Stimulated activated CD8-positive, alpha-beta memory T cell treated with anti-CD3 and anti-CD28 coated beads, Interleukin-12 subunit alpha, Interleukin-12 subunit beta, amount 100 ng/mL, for 4 hours (primary cell): Measurements from ENCODE around the gene KMO.

Experiments
- DNase-seq: peaks from one replicate; pipeline ENCODE4 v3.0.0-alpha.2; 2020; ENCODE audit warnings: low read depth

The KMO gene

DNA sequence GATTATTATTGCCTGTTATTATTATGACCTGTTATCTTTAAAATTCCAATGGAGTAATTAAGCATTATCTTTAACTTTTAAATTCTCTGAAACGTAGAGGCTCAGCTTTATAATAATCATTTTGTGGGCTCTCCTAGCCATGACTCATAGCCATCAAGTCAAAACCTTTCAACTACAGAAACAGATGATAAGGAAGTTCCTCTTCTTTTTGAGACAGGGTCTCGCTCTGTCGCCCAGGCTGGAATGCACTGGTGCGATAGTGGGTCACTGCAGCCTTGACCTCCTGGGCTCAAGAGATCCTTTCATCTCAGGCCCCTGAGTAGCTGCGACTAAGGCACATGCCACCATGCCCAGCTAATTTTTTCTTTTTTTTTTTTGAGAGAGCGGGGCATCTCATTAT lies 64.5 kb downstream of the KMO start:
- no peak for DNase-seq

DNA sequence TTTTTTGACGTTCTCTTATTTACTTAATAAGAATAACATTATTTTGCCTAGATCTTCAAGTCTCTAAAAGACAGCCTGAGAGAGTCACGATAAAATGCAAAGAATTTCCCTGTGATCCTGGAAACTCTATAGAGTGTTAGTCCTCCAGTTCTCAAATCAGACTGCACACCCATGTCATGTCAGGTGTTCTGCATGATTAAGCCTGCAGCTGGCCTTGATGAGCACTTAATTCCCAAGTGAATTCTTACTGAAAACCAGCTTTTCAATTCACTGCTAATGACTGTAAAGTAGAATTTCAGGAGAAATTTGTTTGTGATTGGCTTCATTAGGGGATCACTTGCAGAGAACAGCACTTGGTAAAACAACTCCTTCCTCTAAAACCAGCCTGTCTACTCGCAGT lies 66.1 kb downstream of the KMO start:
- no peak for DNase-seq

DNA sequence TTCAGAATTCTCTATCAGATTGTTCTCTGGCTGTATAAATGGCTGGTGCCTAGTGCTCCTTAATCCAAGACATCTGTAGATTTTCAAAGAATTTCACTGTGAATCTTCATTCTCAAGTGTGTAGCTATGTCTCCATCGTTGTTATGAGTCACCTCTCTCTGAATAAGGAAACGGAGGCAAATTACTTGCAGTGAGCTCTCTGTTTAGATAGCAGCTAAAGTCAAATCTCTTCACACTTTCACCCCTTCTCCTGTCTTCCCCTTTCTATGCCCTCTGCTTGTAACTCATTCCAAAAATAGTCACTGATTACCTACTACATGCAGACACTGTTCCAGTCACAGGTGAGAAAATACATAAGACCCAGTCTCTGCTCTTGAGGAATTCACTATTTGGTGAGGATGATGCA lies 68.3 kb downstream of the KMO start:
- no peak for DNase-seq

DNA sequence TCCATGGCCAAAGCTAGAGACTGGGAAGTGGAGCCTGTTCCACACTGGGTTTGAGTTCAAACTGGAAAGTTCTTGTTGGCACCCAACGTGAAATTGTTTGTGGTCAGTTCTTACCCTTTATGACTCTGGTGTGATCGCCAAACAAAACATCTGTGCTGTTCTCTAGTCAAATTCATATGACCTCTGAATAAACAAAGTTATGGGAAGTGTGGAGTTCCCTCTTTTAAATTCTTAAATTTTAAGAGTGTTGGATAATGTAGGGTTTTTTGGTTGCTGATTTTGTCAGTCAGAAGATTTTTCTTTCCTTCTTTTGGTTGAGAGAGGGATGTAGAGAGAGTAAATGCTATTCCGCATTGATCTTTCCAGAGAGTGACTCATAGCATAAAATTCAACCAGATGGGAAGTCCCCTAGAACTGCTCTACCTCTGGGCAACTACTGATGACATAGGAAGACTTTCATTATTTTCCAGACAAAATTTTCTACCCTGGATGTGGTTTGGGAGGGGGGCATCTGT lies 71.6 kb downstream of the KMO start:
- no peak for DNase-seq

DNA sequence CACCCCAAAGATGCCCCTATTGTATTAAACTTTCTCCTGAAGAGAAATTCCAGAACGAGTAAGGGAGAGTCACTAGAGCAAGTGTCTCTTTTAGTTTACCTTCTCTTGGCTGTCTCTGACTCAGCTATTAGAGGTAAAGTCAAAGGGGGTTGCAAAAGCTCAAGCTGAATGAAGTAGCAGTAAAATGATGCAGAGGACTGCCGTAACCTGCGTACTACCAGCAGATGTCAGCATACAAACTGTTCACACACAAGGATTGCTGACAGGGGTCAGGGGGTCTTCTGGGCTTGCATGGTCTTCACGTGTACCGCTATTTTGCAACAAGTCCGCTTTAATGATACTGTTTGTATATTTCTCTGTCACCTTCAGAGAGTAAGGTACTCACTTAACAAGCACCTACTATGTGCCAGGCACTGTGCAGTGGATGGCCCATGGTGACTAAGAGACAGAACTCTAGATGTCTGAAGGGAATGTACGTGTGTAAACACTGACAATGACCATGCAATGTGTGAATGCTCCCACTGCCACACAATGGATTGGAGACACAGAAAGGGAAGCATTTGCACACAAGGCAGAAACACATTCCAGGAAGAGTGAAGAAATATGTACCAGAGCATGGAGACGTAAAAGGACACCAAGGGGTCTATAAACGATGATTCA lies 73.1 kb downstream of the KMO start:
- DNase-seq, result no peak

DNA sequence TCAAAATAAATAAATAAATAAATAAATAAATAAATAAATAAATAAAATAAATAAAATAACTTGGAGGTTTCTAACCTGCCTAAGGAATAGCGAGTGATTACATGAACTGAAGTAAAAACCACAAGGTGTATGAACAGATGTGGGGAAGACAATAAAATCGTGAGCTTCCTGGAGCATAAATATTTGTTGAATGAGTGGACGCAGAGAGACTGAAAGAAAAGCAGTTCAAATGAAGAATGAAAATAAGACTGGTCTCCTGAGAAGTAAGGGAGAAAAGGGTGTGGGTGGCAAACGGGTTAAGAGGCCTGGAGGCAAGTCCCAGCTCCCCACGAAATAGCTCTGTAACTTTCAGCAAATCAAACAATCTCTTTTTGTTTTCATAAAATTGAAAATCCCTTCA lies 74.4 kb downstream of the KMO start:
- DNase-seq, result no peak

DNA sequence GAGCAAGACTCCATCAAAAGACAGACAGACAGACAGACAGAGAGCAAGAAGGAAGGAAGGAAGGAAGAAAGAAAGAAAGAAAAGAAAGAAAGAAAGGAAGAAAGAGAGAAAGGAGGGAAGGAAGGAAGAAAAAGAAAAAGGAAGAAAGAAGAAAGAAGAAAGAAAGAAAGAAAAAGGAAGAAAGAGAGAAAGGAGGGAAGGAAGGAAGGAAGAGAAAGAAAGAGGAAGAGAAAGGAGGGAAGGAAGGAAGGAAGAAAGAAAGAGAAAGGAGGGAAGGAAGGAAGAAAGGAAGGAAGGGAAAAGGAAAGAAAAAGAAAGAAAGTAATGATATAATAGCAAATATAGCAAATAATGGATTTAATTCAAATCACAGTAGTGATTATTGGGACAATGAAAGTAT lies 75.3 kb downstream of the KMO start:
- no peak for DNase-seq

DNA sequence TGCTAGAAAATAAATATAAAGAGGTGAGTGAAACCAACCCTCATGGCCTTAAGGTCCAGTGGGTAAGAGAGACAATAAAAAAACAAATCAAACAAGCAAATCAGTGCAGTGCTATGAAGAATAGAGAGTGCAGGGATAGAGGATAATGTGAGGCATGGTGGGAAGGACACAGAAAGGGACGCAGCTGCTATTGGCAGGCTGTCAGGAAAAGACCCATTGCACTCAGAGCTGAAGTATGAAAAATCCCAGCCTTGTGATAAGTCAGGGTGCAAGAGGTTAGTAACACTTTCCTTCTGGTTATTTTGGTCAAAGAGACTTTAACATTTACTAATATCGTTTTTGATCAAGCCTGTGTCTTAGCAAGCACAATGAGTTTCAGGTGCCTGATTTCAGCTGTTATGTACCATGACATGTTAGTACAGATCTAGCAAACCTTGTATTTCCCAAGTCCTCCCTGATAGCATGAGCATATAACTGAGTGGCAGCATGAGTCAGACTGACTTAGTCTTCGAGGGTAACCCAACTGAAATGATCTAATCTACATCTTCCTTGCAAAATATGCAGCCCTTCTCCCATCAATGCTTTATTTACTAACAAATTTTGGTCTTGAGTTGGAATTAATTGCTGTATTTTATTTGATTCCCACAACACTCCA lies 76.3 kb downstream of the KMO start:
- DNase-seq, result no peak

DNA sequence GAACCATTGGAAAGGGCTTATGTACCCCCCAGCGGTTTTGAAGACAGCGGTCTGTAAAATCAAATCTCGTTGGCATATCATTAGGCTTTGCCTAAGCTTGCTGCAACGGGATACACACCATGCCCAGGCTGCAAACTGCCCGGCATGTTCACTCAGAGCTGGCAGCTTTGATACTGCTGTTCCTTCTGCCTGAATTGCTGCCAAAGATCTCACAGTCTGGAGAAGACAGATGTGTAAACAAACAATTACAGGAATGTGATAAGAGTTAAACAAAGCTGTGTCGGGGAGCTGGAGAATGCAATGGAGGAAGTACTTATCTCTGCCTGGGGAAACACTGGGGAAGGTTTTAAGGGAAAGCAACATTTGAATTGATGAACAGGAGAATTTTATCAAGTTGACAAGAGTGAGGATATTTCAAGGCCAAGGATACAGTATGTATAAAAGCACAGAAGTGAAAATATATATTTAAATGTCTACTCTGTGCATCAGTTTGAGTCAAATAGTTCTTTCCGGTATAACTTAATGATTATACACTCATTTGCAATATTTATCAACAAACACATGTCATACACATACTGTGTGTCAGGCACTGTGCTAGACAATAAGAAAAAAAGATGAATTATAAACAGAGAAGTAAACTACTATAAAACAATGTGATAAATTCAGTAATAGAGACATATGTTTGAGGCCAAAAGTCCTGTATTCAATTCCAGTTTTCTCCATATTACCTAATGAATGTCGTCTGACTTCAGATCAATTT lies 78.1 kb downstream of the KMO start:
- no peak for DNase-seq

DNA sequence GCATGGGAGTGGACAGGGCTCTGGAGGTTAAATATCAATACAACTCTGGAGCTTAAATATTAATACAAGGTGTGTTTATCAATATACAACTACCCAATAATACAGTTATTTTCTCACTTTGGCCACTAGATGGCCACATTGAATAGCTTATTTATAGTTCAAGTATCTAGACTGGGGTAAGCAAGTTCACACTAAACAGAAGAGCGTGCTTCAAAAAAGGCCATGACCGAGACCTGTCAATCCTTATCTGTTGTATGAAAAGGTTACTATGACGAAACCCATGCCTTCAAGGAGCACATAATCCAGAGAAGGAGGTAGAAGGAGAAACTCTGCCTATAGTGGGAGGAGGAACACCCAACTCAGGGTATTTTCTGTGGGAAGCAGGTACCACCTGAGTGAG lies 78.9 kb downstream of the KMO start:
- DNase-seq, result no peak

DNA sequence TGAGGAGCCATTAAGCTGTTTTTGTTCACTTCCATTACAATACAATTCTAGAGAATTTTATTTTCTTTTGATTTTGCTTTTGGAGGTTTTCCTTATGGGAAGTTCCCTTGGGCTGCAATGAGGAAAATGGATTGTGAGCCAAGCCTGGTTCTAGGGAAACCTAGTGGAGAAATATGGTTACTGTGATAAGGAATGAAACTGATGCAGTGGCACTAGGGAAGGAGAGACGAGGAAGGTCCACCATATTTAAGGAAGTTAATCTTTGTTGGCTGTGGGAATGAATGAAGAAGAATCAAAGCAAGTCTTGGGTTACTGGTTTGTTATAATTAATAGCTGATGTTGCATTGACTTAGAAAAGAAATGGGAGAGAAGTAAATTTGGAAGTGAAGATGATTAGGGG lies 79.6 kb downstream of the KMO start:
- DNase-seq, result no peak

DNA sequence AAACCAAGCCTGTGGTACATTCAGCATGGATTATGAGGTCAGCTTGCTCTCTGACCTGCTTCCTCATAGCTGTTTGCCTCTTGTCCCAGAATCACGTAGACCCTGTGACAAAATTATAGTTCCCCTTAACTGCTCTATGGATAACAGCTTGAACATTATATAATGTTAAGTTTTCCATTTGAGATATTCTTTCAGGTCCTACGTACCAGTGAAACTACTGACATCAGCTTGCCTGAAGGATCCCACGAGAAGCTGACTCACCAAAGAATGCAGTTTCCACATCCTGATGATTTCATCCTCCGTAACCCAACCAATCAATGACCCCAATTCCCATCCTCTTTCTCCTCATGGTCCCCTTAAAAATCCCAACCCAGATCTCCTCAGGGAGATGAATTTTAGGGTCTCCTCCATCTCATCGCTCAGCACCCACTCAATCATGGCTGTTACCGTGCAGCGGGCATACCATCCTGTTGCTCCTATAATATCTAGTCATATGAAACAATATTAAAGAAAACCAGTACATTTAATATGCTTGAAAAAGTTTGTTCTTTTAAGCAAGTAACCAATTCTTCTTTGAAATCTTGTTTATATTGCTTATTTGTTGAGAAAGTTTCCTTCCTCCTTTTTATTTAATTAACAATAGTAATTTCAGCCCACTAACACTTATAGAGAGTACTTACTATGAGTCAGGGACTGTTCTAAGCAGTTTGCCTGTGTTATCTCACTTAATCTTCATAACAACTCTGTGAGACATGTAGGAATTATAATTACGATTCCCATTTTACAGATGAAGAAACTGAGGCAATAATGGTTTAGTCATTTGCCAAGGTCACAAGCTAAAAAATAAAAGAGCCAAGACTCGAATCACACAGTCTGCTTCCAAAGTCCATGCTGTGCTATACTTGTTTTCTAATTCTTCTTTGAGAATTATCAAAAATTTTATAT lies 80.6 kb downstream of the KMO start:
- DNase-seq, result no peak

DNA sequence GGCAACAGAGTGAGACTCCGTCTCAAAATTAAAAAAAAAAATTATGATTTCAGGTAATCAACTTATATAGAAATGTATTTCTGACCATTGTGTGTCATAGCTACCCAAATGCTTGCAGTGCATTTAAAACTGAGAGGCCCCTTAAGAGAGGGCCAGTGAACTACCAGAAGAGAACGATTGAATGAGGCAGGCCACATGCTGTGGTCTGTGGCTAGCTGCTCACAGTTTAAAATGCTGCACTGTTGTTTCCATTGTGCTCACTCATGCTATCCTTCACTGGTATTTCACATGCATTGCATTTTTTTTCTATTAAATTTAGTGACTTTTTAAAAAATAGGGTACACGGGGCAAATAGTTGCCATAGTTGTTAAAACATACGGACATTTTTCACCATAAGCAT lies 82.0 kb downstream of the KMO start:
- no peak for DNase-seq

DNA sequence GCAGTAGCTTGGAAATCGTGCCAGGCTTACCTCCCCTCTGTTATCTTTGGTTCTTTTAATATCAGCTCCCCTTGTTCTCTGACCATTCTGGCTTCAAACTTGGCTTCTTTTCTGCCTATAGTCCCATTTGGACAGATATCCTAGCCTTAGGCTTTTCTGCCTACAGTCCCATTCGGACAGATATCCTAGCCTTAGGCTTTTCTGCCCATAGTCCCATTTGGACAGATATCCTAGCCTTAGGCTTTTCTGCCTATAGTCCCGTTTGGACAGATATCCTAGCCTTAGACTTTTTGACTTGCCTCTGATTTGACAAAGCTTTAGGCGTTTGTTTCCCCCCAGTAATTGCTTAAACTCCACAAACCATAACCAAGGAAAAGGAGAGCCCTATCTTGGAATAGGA lies 82.4 kb downstream of the KMO start:
- no peak for DNase-seq

DNA sequence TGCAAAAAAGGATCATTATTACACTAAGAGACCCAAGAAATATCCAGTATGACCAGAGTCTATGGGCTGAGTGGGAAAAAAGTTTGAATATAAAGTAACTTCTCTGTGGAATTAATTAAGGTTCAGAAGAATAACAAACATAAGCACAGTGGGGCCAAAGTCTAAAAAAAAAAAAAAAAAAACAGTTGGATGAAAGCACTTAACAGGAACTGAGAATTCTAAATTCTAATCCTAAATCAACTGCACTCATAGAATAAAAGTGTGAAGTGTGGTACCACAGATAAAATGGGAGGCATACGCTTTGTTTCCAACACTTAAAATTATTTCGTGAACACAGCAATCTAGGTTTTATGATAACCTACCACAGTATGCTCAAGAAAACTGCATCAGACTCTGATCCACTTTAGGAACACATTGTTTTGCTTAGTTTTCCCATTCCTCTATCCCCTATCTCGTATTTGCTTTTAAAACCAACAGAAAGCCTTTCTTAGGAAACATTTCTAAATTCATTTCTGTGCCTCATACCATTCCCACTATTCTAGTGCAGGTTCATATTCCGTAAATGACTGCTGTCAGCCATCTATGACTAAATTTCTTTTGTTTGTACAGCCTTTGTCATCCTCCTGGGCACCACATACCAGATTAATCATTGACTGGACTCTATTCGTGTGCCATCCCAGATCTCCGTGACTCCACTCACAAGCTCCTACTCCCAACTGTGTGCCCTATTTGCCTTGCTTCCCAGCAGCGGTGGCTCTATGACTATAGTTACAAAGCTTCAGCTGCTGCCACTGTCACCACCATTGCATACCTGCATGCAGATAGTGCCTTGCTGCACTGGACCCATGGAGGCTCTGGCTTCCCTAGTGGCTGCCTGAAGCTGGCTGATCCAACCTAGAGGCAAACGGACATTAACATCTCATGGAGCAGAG lies 83.1 kb downstream of the KMO start:
- DNase-seq, result no peak

DNA sequence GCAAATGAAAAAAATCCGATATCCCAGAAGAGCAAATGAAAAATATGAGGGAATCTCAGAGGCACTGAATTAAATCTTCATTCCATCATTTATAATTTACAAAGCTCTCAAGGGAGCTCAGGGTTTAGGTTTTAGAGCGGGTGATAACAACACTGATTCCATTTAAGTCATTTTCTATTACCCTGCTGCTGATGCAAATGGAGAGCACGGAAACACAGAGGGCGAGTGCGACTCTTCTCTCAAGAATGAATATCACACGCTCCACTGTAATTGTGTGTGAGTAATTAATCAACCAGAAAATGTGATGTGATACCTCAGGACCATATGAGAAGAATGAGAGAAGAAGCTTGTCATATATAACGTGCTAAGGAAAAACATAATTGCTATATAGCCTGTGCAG lies 85.2 kb downstream of the KMO start:
- DNase-seq, result no peak

DNA sequence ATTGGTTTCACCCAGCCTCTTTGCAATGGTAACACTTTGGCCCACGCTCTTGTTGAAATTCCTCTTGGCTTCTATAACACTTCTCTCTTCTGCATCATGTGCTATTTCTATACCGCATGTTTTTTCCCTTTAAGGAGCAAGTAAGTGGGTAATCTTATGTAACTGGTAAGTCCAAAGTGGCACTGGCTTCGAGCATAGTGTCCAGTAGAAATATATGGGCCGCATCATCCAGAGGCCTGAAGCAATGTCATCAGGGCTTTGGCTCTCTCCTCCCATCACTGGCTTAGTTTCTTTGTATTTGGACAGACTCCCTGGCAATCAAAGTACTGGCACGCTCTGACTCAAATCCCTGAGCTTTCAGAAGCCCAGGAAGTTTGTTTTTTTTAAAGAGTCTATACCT lies 90.5 kb downstream of the KMO start:
- no peak for DNase-seq

DNA sequence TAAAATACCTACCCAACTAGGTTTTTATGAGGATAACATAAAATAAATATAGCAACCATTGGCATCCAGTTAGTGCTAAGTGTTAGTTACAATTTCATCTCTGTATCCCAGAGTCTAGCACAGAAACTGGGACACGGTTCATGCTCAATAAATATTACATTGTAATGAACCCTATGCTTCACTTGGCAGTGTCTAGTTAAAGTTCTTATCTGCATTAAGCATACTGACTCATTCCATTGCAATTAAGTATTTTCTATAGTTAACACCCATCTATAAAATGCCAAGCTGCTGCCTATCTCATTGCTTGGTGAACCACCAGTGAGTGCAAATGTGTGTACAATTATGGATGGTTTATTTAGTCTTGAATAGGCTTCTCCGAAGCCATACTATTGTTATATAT lies 92.8 kb downstream of the KMO start:
- DNase-seq, result no peak

DNA sequence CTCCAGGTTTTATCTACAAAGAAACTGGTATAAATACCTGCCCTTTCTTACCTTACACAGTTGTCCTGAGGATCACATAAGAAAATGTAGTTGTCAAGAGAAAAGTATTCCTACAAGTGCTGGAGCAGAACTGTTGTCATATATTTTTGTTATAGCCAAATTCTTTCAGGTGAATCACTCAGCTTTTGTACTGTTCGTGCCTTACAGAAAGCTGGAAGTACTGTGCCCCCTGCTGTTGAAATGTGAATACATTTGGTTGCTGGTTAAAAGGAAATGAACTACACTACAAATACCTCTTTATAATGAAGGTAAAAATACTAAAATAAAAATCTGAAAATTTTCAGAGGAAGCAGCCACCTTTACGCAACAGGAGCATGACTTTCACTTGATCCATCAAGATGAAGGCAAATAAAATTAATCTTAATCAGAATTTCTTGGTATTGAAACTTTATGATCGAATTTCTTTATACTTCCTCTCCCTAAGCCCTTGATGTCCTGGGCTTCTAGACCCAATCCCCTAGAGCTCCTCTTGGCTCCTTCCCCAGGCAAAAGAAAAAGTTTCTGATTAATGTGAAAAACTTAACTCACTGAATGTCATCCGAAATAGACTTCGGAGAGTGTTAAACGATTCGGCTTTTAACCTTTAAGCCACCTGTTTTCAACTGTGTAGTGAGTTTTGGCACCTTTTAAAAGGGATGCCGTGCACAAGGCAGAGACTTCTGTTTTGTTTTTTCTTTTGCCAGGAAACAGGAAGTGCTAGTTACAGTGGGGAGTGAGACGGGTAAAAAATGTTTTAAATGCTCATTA lies 95.5 kb downstream of the KMO start:
- no peak for DNase-seq

DNA sequence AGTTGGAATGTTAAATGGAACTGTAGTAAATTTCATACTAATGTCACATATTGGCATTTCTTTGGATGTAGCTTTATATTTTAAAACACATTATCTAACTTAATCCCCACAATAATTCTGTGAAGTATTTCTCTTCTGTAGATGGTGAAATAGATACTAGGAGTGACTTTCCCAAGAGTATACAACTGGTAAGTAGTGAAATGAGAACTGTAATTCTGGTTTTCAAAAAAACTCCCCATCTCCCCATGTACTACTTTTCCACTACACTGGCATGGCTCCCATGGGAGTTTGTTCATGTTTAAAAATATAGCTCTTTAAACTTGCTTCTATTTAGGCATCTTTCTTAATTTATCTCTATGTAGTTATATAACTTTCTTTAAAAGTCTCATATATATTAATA lies 97.8 kb downstream of the KMO start:
- no peak for DNase-seq
